GM12878 (cell line): ENCODE data around the gene UNK. TPM values are rescaled to one million over a fixed set of nuclear protein-coding genes. Genes with fewer than 3 reads are reported as not detected.

Experiments
- CREM ChIP-seq: IDR thresholded peaks from 2 replicates; pipeline ENCODE4 v1.6.1; 2014; ENCODE audit warnings: antibody characterized with exemption, low read depth
- E4F1 ChIP-seq: fragments of 450-650 bp; IDR thresholded peaks from 2 replicates; pipeline ENCODE4 v1.6.1; 2018; ENCODE audit warnings: borderline replicate concordance, mild to moderate bottlenecking; ENCODE audit not compliant: partially characterized antibody
- HSF1 ChIP-seq: fragments of 150-350 bp; IDR thresholded peaks from 2 replicates; pipeline ENCODE4 v1.6.1; 2014; ENCODE audit warnings: mild to moderate bottlenecking, low read depth, low read length
- IRF5 ChIP-seq: fragments of 450-650 bp; IDR thresholded peaks from 2 replicates; pipeline ENCODE4 v1.6.1; 2017; ENCODE audit warnings: borderline replicate concordance
- KAT2A ChIP-seq: conservative IDR thresholded peaks from 2 replicates; pipeline ENCODE4 v1.6.1; 2011; ENCODE audit warnings: low read depth, low read length; ENCODE audit not compliant: control insufficient read depth
- LARP7 ChIP-seq: fragments of 450-650 bp; IDR thresholded peaks from 2 replicates; pipeline ENCODE4 v1.6.1; 2017; ENCODE audit warnings: mild to moderate bottlenecking
- NFIC ChIP-seq: IDR thresholded peaks from 2 replicates; pipeline ENCODE4 v1.6.1; 2012; ENCODE audit warnings: low read depth, mild to moderate bottlenecking, inconsistent platforms, low read length, moderate library complexity
- NKRF ChIP-seq: fragments of 450-650 bp; conservative IDR thresholded peaks from 2 replicates; pipeline ENCODE4 v1.6.1; 2017; ENCODE audit warnings: mild to moderate bottlenecking, moderate library complexity
- PRDM15 ChIP-seq: fragments of 450-650 bp; formaldehyde crosslinking; IDR thresholded peaks from 2 replicates; pipeline ENCODE4 v1.4.0; 2020; ENCODE audit warnings: mild to moderate bottlenecking, moderate library complexity
- SKIL ChIP-seq: fragments of 450-650 bp; IDR thresholded peaks from 2 replicates; pipeline ENCODE4 v1.6.1; 2017; ENCODE audit warnings: mild to moderate bottlenecking, low read depth, inconsistent platforms; ENCODE audit not compliant: poor library complexity, severe bottlenecking
- STAT1 ChIP-seq: fragments of 450-650 bp; conservative IDR thresholded peaks from 2 replicates; pipeline ENCODE4 v1.6.1; 2014; ENCODE audit warnings: antibody characterized with exemption, mild to moderate bottlenecking
- YBX1 ChIP-seq: fragments of 450-650 bp; IDR thresholded peaks from 2 replicates; pipeline ENCODE4 v1.6.1; 2016; ENCODE audit warnings: antibody characterized with exemption
- ZBTB33 ChIP-seq: fragments of 450-650 bp; IDR thresholded peaks from 2 replicates; pipeline ENCODE4 v1.6.1; 2017; ENCODE audit warnings: mild to moderate bottlenecking
- polyA plus RNA-seq, 11 experiments: library from polyadenylated mRNA; depleted of rRNA in 4 of 11; unstranded in 6 of 11; stranded (reverse) in 5 of 11; fragments of >200 nt; fragmentation: Nextera tagmentation in 4 of 11; fragmentation: Illumina TruSeq in 1 of 11; extraction: Ambion mirVana in 4 of 11; extraction: Trizol in 1 of 11; gene quantifications; 1 replicate in 1 of 11; 2 replicates in 10 of 11; pipeline versions ENCODE4 v1.2.1 to v1.2.3, GENCODE V29; 2011 to 2016; ENCODE audit warnings: inconsistent platforms in 2 of 11, missing spikeins in 2 of 11, low read depth in 1 of 11
- total RNA-seq, 4 experiments: library from RNA; depleted of rRNA in 3 of 4; stranded (reverse); fragments of >200 nt in 3 of 4; fragmentation: Illumina TruSeq in 1 of 4; extraction: Trizol in 1 of 4; gene quantifications; 2 replicates each; pipeline versions ENCODE4 v1.2.1 to v1.2.3, GENCODE V29; 2013 to 2021

Gene UNK
- total and polyA plus RNA-seq, 10 of the 15 experiments (the other 5 are each of a cell fraction or from before 2014, with no cell fraction given): 8.9 to 34.5 (median 27.3) TPM

GRCh38 chr17:75764711-75765421 lies 19.7 kb upstream of the UNK start, which contains the start of gene GALK1 (continued):
- TF ChIP-seq ZBTB33 (no peak), HSF1 (no peak), NKRF (peak; percentile 73), CREM (no peak), YBX1 (no peak), STAT1 (no peak), PRDM15 (CRISPR knock-in tag) (no peak), SKIL (no peak), NFIC (no peak), E4F1 (no peak), KAT2A (no peak), IRF5 (no peak), LARP7 (peak; percentile 58; the same call in 1 of the 2 replicates)
